HG02610 (cell line): ENCODE results near the gene ERAP2.

ENCODE experiments used
- ATAC-seq: cut with Tn5 transposase; IDR thresholded peaks from one replicate; pipeline ENCODE4 v1.9.1; 2021; ENCODE audit warnings: mild to moderate bottlenecking, moderate library complexity; ENCODE audit not compliant: unreplicated experiment

ERAP2 gene

DNA sequence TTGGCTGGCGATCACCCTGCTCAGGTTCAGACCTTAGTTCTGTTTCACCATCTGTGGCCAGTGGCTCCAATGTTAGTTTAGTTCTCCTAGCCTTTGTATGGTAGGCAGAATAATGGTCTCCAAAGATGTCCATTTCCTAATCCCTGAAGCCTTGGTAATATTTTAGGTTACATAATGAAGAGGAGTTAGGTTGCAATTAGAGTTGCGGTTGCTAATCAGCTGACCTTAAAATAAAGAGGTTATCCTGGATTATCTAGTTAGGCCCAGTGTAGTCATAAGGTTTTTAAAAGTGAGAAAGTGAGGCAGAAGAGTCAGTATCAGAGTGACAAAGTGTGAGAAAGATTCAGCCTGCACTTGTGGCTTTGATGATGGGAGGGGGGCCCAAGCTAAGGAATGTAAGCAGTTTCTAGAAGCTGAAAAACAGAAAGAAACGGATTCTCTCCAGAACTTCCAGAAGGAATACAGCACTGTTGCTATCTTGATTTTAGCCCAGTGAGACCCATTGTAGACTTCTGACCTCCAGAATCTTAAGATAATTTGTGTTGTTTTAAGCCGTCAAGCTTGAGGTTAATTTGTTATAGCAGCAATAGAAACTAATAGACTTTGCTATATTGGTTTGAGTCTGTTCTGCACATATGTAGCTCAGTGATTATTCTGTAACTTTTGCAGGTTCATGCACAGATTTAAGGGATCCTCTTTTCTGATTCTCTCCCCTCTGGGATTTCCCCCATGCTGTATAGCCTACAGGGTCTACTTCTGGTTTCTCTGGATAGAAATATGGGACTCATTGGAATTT is 81.2 kb downstream of the ERAP2 start:
- peak; percentile 77 for ATAC-seq

DNA sequence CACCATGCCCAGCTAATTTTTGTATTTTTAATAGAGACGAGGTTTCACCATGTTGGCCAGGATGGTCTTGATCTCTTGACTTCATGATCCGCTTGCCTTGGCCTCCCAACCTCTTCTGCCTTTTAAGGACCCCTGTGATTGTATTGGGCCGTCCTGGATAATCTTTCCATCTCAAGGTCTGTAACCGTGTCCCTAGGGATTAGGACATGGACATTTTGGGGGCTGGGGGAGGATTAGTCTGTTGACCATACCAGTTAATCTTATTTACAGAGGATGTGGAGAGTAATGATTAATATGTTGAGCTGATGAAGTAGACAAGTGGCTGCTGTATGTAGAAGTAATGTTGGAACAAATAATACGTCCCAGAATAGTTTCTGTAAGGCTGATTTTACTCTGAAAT is 82.7 kb downstream of the ERAP2 start:
- ATAC-seq = no peak

DNA sequence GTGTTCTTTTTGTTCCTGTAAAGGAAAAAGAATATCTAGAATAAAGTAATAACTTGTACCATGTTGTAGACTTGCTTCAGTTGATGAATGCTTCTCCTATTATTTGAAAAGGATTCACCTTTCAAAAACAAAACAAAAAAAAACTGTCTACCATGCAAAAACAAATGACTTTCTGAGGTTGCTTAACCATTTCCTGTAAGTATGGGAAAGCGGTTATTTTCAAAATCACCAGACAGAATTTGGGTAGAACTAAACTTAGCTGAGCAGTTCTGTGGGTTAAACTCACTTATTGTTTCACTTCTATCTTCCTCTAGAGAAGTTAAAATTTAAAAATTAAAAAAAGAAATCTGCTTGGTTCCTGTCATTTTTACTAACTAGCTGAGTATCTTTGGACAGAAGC is 84.8 kb downstream of the ERAP2 start:
- ATAC-seq = peak; percentile 38

DNA sequence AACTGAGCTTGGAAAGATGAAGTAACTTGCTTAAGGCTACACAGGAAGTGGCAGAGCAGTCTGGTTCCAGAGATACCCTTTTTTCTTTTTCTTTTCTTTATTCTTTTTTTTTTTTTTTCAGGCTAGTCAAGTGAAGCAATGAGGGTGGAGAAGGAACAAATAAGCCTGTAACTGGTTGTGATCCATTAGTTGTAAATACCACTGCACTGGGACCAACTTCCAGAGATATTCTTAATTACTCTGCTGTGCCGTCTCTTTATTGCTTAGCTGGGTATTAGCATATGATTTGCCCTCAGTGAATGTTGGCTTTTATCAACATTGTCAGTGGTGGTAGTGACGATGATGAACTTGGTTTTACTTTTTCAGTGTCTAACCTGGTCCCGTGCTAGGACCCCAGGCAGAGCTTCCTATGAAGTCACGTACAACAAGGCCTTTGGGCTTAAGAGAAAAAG is 86.3 kb downstream of the ERAP2 start:
- no peak for ATAC-seq

DNA sequence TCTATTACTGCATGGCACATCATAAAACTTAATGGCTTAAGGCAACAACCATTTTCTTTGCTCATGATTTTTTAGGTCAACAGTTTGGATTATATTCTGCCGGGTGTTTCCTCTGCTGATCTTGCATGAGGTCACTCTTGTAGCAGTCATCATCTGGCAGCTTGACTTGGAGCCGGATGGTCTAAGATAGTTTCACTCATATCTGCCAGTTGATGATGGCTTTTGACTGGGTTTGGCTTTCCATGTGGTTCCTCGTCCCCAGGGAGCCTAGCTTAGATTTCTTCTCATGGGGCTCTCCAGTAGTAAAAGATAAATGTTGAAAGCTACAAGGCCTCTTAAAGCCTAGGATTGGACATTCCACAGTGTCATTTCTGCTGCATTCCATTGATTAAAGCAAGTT is 87.0 kb downstream of the ERAP2 start:
- ATAC-seq = peak; percentile 85

DNA sequence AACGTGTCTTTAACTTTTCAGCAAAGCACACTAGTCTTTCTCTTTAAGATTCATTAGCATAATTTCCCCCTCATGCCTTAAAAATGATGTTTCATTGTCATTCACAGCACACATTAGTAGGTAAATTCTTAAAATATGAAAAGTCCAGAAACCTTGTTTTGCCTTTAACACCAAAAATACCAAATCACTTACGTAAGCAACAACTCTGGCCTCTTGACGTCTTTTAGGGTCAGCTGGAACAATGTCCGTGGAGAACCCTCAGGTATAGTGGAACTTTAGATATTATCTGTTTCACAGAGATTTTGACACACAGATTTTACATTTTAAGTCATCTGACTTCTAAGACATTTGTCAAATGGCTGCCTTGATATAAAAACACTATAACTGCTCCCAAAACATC is 90.5 kb downstream of the ERAP2 start:
- ATAC-seq = no peak

DNA sequence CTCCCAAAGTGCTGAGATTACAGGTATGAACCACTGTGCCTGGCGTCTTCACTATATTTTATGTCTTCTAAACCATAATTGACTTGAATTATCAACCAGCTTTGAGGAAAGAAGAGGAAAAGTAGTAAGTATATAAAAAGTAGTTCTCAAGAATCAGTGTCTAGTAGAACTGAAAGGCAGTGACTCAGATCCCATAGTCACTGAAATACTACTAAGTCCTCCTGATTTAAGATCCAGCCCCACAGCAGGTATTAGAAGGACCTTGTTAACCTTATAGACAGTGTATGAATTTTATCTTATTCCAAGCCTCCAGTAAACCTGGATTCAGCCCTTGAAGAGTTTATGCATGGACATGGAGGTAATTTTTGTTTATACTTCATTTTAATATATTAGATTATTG is 91.1 kb downstream of the ERAP2 start:
- no peak for ATAC-seq

DNA sequence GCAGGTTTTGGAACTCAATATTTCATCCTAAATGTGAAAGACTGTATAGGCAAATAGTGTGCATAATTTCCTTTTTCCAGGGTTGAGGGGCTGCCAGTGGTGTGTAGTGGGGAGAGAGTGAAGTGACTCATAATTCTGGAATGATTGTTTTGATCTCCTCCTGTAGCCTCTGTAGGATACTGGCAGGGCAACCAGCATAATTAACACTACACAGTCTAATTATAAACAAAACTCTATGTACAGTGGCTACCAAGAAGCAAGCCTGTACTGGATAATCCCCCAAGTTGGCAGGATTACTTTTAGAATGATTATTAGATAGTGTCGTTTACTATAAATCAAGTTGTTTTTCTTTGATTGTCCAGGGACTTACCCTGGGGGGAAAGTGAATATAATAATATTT is 91.8 kb downstream of the ERAP2 start:
- ATAC-seq = no peak

DNA sequence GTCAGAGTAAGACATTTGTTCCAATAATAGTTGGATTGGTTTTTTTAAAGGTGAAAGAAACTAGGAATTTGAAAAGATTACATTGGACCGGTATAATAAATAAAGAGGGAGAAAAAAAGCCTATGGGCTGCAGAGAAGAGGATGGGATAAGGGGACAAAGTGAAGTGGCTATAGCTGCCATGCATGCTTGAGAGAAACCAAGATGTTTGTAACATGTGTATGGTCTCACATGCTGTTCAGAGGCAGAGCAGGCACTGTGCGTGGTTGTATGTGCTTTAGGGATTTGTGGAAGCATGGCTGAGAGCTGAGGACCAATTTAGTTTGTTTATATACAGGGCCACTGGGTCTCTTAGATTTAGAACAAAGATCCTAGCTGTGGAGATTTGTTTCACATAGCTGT is 92.3 kb downstream of the ERAP2 start:
- ATAC-seq = no peak
